Measurements from ENCODE around the gene SEMA6C. TPM values are rescaled to one million over a fixed set of nuclear protein-coding genes. Genes with fewer than 3 reads are reported as not detected.

The SEMA6C gene
- total RNA-seq, 2 experiments from 2014 or later = 0.84 to 1.7 TPM

DNA sequence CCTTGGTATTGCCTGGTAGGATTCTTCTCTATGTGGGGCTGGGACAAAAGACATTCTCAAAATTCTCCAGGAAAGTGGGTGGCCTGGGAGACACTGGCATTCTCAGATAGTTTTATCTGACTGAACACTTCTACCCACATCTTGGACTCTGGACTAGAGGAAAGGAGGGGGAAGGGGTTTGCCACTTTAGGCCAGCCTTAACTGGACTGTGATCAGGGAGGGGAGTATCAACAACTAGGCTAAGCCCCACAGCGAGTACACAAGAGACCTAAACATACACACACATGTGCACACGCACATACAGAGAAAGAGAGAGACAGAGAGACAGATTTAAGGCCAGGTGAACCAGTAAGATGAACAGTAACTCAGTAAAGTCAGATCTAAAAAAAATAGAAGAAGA is 1.2 kb upstream of the SEMA6C start:
- Mint-ChIP-seq H3K27ac (no peak overlapping the region), H3K4me1 (peaks cover 10% of the 10 kb centered on the region), H3K27me3 (peaks cover 24% of the 10 kb centered on the region), H3K36me3 (no peaks in the 10 kb centered on the region), H3K4me3 (peak overlapping the region; percentile 85), H3K9me3 (ENCODE audit: low read depth) (no peaks in the 10 kb centered on the region)
- CTCF ChIA-PET = interaction anchor here (1.0 to 3.7 kb wide), 6 partner anchors 8 to 123 kb away, joined by 3 to 11 read pairs (median 3); partner anchors contain the start of genes GABPB2 and TNFAIP8L2
- DNase-seq = no peak
- no peak for ATAC-seq

DNA sequence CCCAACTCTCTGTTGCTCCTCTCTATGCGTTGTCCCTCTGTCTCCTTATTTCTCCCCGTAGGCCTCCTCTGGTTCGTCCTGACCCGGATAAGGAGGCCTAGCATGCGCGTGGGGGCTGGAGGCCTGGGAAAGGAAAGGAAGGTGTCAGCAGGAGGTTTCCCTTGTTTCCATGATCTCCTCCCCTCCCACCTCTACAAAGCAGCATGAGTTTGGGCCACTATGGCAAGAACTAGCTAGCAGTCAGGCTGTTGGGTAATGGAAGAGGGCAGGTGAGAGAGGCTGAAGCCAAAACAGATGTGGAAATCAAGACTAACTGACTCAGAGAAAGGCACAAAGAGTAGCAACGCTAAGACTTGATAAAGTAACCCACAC is 687 bp upstream of the SEMA6C start:
- no peaks in the 10 kb centered on the region for H3K9me3 Mint-ChIP-seq (ENCODE audit: low read depth)
- peak overlapping the region; percentile 50 for H3K27ac Mint-ChIP-seq
- peaks cover 10% of the 10 kb centered on the region for H3K4me1 Mint-ChIP-seq
- DNase-seq = no peak
- CTCF ChIA-PET = interaction anchor here (1.0 to 3.7 kb wide), 3 partner anchors 8 to 47 kb away, joined by 3 to 11 read pairs (median 4); partner anchors contain the start of gene TNFAIP8L2
- peak overlapping the region; percentile 85 for H3K4me3 Mint-ChIP-seq
- H3K36me3 Mint-ChIP-seq = no peaks in the 10 kb centered on the region
- ATAC-seq = no peak
- peaks cover 24% of the 10 kb centered on the region for H3K27me3 Mint-ChIP-seq

DNA sequence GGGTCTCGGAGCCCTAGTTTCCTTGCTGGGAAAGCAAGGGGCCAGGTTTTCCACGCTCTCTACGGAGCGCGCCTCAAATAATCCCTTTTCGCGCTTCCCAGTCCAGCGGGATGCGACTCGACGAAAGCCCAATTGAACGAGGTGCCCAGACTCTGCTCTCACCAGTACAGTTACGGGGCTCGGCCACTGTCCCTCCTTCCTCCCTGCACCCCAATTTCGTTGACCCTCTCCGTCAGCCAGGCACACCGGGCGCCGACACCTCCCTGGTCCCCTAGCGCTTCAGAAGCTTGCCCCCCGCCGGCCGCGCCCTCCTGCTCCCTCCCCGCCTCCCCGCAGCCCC is 389 bp downstream of the SEMA6C start:
- Mint-ChIP-seq H3K36me3 (no peaks in the 10 kb centered on the region), H3K4me3 (peak overlapping the region; percentile 85), H3K27ac (no peak overlapping the region), H3K4me1 (peaks cover 10% of the 10 kb centered on the region), H3K9me3 (ENCODE audit: low read depth) (no peaks in the 10 kb centered on the region), H3K27me3 (peaks cover 24% of the 10 kb centered on the region)
- DNase-seq (no peak), ATAC-seq (peak; percentile 13)
- CTCF ChIA-PET = interaction anchor here (1.5 to 3.7 kb wide), 2 partner anchors 9 to 46 kb away, joined by 8 to 11 read pairs; no protein-coding TSS in a partner anchor

- peak overlapping the region; percentile 85 for H3K4me3 Mint-ChIP-seq
- peaks cover 10% of the 10 kb centered on the region for H3K4me1 Mint-ChIP-seq
- no peaks in the 10 kb centered on the region for H3K9me3 Mint-ChIP-seq (ENCODE audit: low read depth)
- DNase-seq (no peak), ATAC-seq (no peak)
- H3K36me3 Mint-ChIP-seq = no peaks in the 10 kb centered on the region
- no peak overlapping the region for H3K27ac Mint-ChIP-seq
- CTCF ChIA-PET = interaction anchor here (0.6 to 1.5 kb wide), 4 partner anchors 10 to 135 kb away, joined by 3 to 8 read pairs (median 4); partner anchors contain the start of gene TNFAIP8L2
- peaks cover 24% of the 10 kb centered on the region for H3K27me3 Mint-ChIP-seq
These were observed 943 bp downstream of the SEMA6C start for GRCh38 chr1:151145304-151146071.

GRCh38 chr1:151144474-151145303 is 1.7 kb downstream of the SEMA6C start:
- ATAC-seq = no peak
- Mint-ChIP-seq H3K4me1 (peaks cover 10% of the 10 kb centered on the region), H3K27me3 (peaks cover 23% of the 10 kb centered on the region), H3K4me3 (no peak overlapping the region), H3K27ac (no peak overlapping the region), H3K9me3 (ENCODE audit: low read depth) (no peaks in the 10 kb centered on the region), H3K36me3 (no peaks in the 10 kb centered on the region)
- DNase-seq = no peak
- CTCF ChIA-PET = interaction anchor here (0.6 to 1.5 kb wide), 4 partner anchors 11 to 43 kb away, joined by 3 to 8 read pairs (median 4); partner anchors contain the start of gene TNFAIP8L2

DNA sequence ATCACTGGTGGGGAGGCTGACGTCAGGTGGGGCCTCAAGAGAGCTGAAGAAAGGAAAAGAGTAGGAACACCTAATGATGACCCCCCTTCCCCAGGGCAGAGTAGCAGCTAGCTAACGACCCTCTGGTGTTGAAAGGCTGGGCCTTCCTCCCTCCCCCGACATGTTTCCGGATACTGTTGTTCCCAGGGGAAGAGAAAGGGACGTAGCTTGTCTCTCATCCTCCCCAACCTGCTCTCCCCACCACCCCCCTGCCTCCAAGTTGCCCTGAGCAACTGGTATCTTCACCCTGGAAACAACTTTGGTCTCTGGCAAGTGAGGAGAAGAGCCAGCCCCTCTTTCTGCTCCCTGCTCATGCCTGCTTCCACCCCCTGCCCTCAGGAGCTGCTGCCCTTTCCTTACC is 2.4 kb downstream of the SEMA6C start:
- Mint-ChIP-seq H3K27ac (no peak overlapping the region), H3K9me3 (ENCODE audit: low read depth) (no peaks in the 10 kb centered on the region), H3K27me3 (peaks cover 22% of the 10 kb centered on the region), H3K36me3 (no peaks in the 10 kb centered on the region), H3K4me3 (no peak overlapping the region), H3K4me1 (peaks cover 10% of the 10 kb centered on the region)
- ATAC-seq = no peak
- CTCF ChIA-PET = interaction anchor here (1.3 to 1.5 kb wide), 2 partner anchors 11 to 44 kb away, joined by 4 read pairs; no protein-coding TSS in a partner anchor
- no peak for DNase-seq

GRCh38 chr1:151143057-151143435 is 3.4 kb downstream of the SEMA6C start:
- Mint-ChIP-seq H3K4me3 (no peak overlapping the region), H3K36me3 (no peaks in the 10 kb centered on the region), H3K9me3 (ENCODE audit: low read depth) (no peaks in the 10 kb centered on the region), H3K27ac (no peak overlapping the region), H3K4me1 (peaks cover 10% of the 10 kb centered on the region), H3K27me3 (peaks cover 18% of the 10 kb centered on the region)
- DNase-seq = no peak
- no peak for ATAC-seq
- CTCF ChIA-PET = interaction anchor here (0.7 to 1.5 kb wide), 3 partner anchors 12 to 118 kb away, joined by 3 to 4 read pairs (median 4); no protein-coding TSS in a partner anchor

DNA sequence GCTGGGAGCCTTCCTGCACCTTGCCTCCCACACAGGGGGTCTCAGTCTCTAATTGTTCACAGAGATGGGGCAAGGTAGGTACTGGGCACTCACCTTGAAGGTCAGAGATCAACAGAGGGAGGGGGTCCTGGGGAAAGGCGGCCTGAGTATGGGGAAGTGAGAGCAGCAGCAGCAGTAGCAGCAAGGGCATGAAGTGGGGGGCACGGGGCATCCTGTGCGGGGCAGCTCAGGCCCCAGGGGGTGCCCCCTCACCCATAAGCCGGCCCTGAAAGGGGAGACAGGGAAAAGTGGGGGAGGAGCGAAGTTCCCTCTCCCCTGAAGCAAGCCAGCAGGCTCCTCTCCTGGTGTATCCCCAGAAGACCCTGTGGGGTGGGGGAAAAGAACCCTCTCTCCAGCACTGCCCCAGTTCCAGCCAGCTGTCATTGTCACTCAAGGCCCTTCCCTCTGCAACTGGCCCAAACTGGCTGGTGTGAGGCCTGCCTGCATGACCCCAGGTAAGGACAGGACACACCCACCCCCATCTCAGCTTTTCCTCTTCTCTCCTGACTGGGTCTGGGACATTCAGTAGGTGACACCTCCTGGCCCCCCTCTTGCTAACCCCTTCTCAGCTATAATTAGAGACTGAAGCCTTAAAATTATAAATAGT is 3.9 kb downstream of the SEMA6C start:
- Mint-ChIP-seq H3K4me1 (peaks cover 10% of the 10 kb centered on the region), H3K9me3 (ENCODE audit: low read depth) (no peaks in the 10 kb centered on the region), H3K4me3 (no peak overlapping the region), H3K36me3 (no peaks in the 10 kb centered on the region), H3K27me3 (peaks cover 13% of the 10 kb centered on the region), H3K27ac (no peak overlapping the region)
- ATAC-seq (no peak), DNase-seq (no peak)
- CTCF ChIA-PET = interaction anchor here (0.7 to 3.0 kb wide), 4 partner anchors 12 to 118 kb away, joined by 3 to 10 read pairs (median 7); partner anchors contain the start of gene TNFAIP8L2

GRCh38 chr1:151137789-151138188 is 8.6 kb downstream of the SEMA6C start:
- Mint-ChIP-seq H3K27ac (no peak overlapping the region), H3K4me3 (no peak overlapping the region), H3K36me3 (no peaks in the 10 kb centered on the region), H3K9me3 (ENCODE audit: low read depth) (no peaks in the 10 kb centered on the region), H3K27me3 (no peaks in the 10 kb centered on the region), H3K4me1 (peaks cover 2% of the 10 kb centered on the region)
- no peak for ATAC-seq
- CTCF ChIA-PET = no interaction called here
- DNase-seq = no peak

DNA sequence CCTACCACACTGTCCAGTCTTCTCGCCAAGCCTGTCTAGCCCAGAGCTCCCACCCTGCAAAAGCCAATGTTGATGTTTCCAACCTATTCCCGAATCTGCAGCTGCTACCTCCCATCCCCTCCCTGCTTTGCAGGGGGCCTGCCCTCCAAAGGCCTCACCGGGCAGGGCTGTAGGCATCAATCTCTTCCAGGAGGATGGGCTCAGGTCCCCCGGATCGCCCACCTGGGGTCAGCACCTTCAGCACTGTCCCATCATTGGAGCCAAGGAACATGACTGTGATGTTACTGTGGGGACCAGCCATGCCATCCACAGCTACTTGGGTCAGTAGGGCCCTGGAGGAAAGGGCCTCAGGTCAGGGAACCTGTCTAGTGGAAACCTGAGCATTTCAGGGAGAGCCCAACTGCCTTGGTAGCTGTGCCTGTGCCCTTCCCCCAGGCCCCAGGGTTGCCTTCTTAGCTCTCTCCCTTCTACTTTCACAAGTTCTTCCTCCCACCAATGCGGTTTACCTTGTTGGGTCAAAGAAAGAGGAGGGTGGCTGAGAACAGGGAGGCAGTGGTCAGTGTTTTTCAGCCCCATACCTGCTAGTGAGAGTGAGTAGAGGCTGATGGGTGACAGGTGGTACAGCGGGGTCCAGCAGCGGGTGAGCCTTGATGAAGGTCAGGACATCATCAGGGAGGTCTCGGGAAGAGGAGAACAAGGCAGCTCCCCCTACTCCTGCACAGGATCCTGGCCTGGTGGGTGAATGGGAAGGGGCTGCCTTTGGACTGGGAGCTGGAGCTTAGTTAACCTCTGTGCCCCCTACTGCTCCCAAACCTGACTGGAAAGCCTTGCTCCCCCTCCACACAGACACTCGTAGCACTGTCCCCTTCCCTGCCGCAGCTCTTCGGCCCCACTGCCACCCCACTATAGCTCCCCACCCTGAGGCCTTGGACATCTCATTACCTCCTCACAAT is 10.7 kb downstream of the SEMA6C start:
- Mint-ChIP-seq H3K4me1 (peaks cover 13% of the 10 kb centered on the region), H3K9me3 (ENCODE audit: low read depth) (no peaks in the 10 kb centered on the region), H3K36me3 (no peaks in the 10 kb centered on the region), H3K4me3 (no peak overlapping the region), H3K27ac (no peak overlapping the region), H3K27me3 (peaks cover 11% of the 10 kb centered on the region)
- CTCF ChIA-PET = interaction anchor here (0.5 to 1.6 kb wide), 3 partner anchors 18 to 114 kb away, joined by 3 to 6 read pairs (median 5); no protein-coding TSS in a partner anchor
- ATAC-seq (no peak), DNase-seq (no peak)

GRCh38 chr1:151134991-151135390 is 11.4 kb downstream of the SEMA6C start:
- DNase-seq = no peak
- Mint-ChIP-seq H3K36me3 (no peaks in the 10 kb centered on the region), H3K4me1 (peaks cover 15% of the 10 kb centered on the region), H3K4me3 (no peak overlapping the region), H3K27ac (no peak overlapping the region), H3K27me3 (peaks cover 16% of the 10 kb centered on the region), H3K9me3 (ENCODE audit: low read depth) (no peaks in the 10 kb centered on the region)
- CTCF ChIA-PET = interaction anchor here (1.2 to 1.6 kb wide), 2 partner anchors 20 to 21 kb away, joined by 3 to 6 read pairs; no protein-coding TSS in a partner anchor
- no peak for ATAC-seq

GRCh38 chr1:151134396-151134795 is 12.0 kb downstream of the SEMA6C start:
- ATAC-seq (no peak), DNase-seq (no peak)
- Mint-ChIP-seq H3K36me3 (no peaks in the 10 kb centered on the region), H3K27ac (no peak overlapping the region), H3K27me3 (peaks cover 16% of the 10 kb centered on the region), H3K4me1 (peaks cover 15% of the 10 kb centered on the region), H3K9me3 (ENCODE audit: low read depth) (no peaks in the 10 kb centered on the region), H3K4me3 (no peak overlapping the region)
- CTCF ChIA-PET = interaction anchor here (0.8 to 1.6 kb wide), 3 partner anchors 21 to 110 kb away, joined by 3 to 6 read pairs (median 5); no protein-coding TSS in a partner anchor
